PC-9 (cell line): ENCODE results near the gene PHC3.

Source experiments
- CTCF ChIP-seq: fragments of 200-600 bp; sonication (generic); conservative IDR thresholded peaks from 2 replicates; pipeline ENCODE4 v1.6.1; 2017; ENCODE audit warnings: mixed run types, antibody characterized with exemption, mild to moderate bottlenecking, moderate library complexity
- EZH2 ChIP-seq: fragments of 200-600 bp; sonication (generic); IDR thresholded peaks from 2 replicates; pipeline ENCODE4 v1.8.0; 2017; ENCODE audit warnings: antibody characterized with exemption, low read depth

- TF ChIP-seq CTCF: no peak
- no peak for TF ChIP-seq EZH2
These were observed 15.3 kb upstream of the PHC3 start for GRCh38 chr3:170196833-170197232.
